SH-SY5Y (cell line): ENCODE measurements around the gene ATP6V1C2.

Source experiments
- GATA2 ChIP-seq: IDR thresholded peaks from 2 replicates; pipeline ENCODE4 v1.6.1; 2011; ENCODE audit warnings: mild to moderate bottlenecking, low read depth, low read length
- GATA3 ChIP-seq: IDR thresholded peaks from 2 replicates; pipeline ENCODE4 v1.6.1; 2011; ENCODE audit warnings: low read depth, mild to moderate bottlenecking, low read length, moderate library complexity

DNA sequence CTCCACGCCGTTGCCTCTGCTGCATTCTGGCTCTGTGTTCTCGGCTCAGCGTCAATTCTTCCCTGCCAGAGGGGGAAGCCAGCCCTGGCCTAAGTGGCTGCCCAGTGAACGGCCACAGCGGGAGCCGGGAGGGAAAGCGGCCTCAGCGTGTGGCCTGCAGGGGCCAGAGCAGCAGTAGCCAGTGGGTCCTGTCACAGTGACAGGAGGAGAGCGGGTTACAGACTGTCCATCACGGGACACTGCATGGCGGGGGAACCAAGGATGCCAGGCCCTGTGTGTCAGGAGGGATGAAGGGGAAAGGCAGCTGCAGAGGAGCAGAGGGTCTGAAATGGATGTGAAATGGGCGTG, 51.4 kb downstream of the ATP6V1C2 start:
- no peak for TF ChIP-seq GATA3
- no peak for TF ChIP-seq GATA2
